ENCODE measurements around the gene RERE. TPM values are rescaled to one million over a fixed set of nuclear protein-coding genes. Genes with fewer than 3 reads are reported as not detected.

The RERE gene
- 139 and 154 TPM in 2 replicates for total RNA-seq

DNA sequence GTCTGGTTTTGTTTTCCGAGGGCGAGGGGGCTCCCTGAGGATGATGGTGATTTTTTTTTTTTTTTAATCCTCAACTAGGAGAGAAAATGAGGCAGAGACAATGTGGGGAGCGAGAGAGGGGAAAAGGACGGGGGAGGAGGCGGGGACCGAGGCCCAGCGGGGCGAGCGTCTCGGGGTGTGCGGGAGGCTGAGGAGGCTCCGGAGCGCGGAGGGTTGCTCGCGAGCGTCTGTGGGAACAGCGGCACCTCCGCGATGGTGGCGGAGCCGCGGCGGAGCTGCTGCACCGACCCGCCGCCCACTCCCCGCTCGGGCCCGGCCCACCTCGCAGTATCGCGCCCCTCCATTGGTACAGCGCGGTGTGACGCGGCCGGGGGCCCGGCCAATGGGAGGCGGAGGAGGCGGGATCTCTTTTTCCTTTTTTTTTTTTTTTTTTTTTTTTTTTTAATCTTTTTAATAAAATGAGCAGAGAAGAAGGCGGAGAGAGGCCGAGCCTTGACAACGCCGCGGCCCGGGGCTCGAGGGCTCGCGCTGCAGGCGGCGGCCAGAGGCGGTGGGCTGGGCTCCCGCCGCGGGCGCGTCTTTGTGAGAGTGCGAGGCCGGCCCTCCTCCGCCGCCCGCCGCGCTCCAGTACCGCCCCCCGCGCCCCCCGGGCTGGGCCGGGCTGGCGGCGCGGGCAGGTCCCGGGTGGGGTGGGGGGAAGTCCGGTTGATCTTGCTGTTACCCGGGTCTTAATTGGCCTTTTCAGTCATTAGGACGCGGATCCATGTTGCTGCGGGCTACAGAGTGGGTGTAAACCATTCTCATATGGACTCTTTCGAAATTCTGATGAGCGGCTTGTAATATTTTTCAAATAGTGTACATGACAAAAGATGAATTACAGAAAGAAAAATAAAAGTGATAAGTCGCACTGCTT lies at the start of gene RERE:
TSS of gene RERE (minus strand) at position 229 of the 913 bp plus-strand sequence.
- intact Hi-C loops (cut with micrococcal nuclease), result loop anchor here (2.0 to 10.0 kb wide), 3 partner anchors 57 to 115 kb away; partner anchors contain the start of gene ENO1
- peak; percentile 96 for DNase-seq (ENCODE audit: low spot score)
- Mint-ChIP-seq H3K36me3 (ENCODE audit: low read depth) (no peaks in the 10 kb centered on the region), H3K4me1 (ENCODE audit: low read depth) (peaks cover 41% of the 10 kb centered on the region), H3K27ac (peak within 1 kb of the TSS; percentile 84), H3K27me3 (ENCODE audit: low read depth) (peaks cover 11% of the 10 kb centered on the region), H3K9me3 (no peaks in the 10 kb centered on the region), H3K4me3 (ENCODE audit: low read depth) (peak within 1 kb of the TSS; percentile 86)

DNA sequence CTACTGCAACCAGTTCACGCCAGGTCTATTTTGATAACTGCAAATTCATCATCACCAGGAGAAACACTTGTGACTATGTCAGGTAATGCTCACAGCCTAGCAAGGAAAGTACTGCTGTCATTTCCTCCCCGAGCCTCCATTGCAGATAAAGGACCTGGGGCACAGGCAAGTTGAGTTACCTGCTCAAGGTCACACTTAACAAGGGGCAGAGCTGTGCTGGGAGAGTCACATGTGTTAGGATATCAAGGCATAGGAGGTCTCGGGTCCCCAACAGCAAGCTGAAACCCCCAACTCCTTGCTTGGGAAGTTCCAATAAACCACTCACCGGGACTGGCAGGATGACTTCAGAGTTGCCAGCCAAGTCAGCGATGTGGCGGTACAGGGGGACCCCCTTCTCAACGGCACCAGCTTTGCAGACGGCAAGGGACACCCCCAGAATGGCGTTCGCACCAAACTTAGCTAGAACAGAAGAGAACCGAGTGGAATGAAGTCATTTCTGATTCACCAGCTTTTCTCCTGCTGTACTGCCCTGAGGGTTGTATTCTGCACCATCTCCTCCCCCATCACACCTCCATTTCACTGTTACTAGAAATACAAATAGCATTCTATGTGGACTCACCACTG lies 49.5 kb upstream of the RERE start:
- intact Hi-C loops (cut with micrococcal nuclease), result no loop called here

DNA sequence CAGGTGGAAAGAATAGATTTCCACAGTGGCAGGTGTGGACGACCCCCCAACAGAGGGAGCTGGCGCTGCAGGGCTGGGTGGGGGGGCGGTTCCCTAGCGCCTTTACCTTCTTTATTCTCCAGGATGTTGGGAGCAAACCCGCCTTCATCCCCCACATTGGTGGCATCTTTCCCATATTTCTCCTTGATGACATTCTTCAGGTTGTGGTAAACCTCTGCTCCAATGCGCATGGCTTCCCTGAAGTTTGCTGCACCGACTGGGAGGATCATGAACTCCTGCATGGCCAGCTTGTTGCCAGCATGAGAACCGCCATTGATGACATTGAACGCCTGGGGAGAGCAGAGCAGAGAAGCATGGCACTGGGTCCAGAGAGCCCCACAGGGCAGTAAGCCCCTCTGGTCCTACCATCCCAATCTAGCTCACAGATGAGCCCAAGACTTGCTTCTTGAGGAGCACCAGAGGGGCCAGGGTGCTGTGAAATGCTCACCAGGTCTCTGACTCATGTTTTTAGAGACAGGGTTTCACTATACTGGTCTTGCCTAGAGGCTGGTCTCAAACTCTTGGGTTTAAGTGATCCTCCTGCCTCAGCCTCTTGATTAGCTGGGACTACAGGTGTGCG lies 48.8 kb upstream of the RERE start:
- intact Hi-C loops (cut with micrococcal nuclease), result no loop called here
- no peak for DNase-seq (ENCODE audit: low spot score)
- no peaks in the 10 kb centered on the region for H3K27me3 Mint-ChIP-seq (ENCODE audit: low read depth)
- peaks cover 94% of the 10 kb centered on the region for H3K36me3 Mint-ChIP-seq (ENCODE audit: low read depth)
- no peaks in the 10 kb centered on the region for H3K9me3 Mint-ChIP-seq
- no peak overlapping the region for H3K4me3 Mint-ChIP-seq (ENCODE audit: low read depth)
- H3K27ac Mint-ChIP-seq, result peak overlapping the region; percentile 76
- peaks cover 39% of the 10 kb centered on the region for H3K4me1 Mint-ChIP-seq (ENCODE audit: low read depth)

More for the DNA sequence above, 49.5 kb upstream of the RERE start:
- Mint-ChIP-seq H3K27ac (peak overlapping the region; percentile 76), H3K9me3 (no peaks in the 10 kb centered on the region), H3K36me3 (ENCODE audit: low read depth) (peaks cover 94% of the 10 kb centered on the region), H3K4me3 (ENCODE audit: low read depth) (peak overlapping the region; percentile 33), H3K4me1 (ENCODE audit: low read depth) (peaks cover 45% of the 10 kb centered on the region), H3K27me3 (ENCODE audit: low read depth) (no peaks in the 10 kb centered on the region)
- no peak for DNase-seq (ENCODE audit: low spot score)

DNA sequence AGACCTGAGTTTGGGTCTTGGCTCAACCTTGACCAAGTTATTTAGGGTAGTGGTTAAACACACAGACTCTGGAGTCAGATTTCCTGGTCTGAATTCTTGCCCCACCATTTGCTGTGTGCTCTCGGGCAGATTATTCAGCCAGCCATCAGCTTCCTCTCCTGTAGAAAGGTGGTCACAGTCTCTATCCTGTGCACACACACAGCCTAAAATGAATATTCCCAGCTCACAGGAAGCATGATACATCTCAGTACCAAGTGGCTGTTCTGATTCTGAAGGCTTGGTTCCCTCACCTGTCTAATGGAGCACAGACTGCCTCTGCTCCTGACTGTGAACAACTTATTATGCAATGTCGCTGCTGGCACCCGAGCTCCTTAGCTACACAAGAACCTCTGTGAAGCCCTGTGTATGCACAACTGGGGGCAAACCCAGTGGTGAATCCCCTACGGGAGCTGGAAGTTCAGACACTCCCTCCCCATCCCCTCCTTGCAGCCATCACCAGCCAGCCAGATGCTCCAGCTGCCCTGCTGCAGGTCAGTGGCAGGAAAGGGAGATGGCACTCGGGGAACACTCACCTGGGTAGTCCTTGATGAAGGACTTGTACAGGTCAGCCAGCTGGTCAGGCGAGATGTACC lies 47.4 kb upstream of the RERE start:
- H3K4me1 Mint-ChIP-seq (ENCODE audit: low read depth), result peaks cover 38% of the 10 kb centered on the region
- H3K27ac Mint-ChIP-seq, result no peak overlapping the region
- H3K27me3 Mint-ChIP-seq (ENCODE audit: low read depth), result no peaks in the 10 kb centered on the region
- H3K36me3 Mint-ChIP-seq (ENCODE audit: low read depth), result peaks cover 93% of the 10 kb centered on the region
- intact Hi-C loops (cut with micrococcal nuclease), result loop anchor here (5.0 kb wide), 1 partner anchor 37 kb away; no protein-coding TSS in a partner anchor
- H3K4me3 Mint-ChIP-seq (ENCODE audit: low read depth), result no peak overlapping the region
- H3K9me3 Mint-ChIP-seq, result no peaks in the 10 kb centered on the region
- DNase-seq (ENCODE audit: low spot score), result no peak

DNA sequence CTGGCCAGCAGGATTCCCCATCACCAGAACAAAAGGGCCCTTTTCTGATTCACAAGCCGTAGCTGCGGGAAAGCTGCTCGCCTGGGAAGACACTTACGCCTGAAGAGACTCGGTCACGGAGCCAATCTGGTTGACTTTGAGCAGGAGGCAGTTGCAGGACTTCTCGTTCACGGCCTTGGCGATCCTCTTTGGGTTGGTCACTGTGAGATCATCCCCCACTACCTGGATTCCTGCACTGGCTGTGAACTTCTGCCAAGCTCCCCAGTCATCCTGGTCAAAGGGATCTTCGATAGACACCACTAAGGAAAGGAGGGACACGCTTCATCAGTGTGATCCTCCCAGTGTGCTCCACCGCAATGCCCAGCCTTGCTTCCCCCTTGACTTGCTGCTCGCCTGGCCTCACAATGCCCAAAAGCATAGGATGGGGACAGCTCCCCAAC lies 46.4 kb upstream of the RERE start:
- intact Hi-C loops (cut with micrococcal nuclease), result loop anchor here (5.0 kb wide), 1 partner anchor 38 kb away; no protein-coding TSS in a partner anchor
- Mint-ChIP-seq H3K27ac (no peak overlapping the region), H3K36me3 (ENCODE audit: low read depth) (peaks cover 93% of the 10 kb centered on the region), H3K27me3 (ENCODE audit: low read depth) (no peaks in the 10 kb centered on the region), H3K4me3 (ENCODE audit: low read depth) (no peak overlapping the region), H3K9me3 (no peaks in the 10 kb centered on the region), H3K4me1 (ENCODE audit: low read depth) (peaks cover 38% of the 10 kb centered on the region)
- DNase-seq (ENCODE audit: low spot score), result no peak

DNA sequence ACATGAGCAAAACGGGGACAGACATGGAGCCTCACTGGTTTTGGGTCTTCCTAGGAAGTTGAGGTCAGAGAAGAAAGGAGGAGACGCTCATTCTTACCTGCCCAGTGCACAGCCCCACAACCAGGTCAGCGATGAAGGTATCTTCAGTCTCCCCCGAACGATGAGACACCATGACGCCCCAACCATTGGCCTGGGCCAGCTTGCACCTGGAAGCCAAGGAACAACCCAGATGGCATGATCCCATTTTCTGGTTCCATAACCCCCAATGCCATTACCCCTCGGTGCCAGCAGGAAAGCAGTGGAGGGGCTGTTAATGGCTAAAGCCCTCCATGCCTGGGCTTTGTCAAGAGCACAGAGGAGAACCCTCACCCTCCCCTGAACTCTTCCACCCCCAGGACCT lies 45.7 kb upstream of the RERE start:
- H3K27me3 Mint-ChIP-seq (ENCODE audit: low read depth), result no peaks in the 10 kb centered on the region
- H3K36me3 Mint-ChIP-seq (ENCODE audit: low read depth), result peaks cover 97% of the 10 kb centered on the region
- H3K4me3 Mint-ChIP-seq (ENCODE audit: low read depth), result no peak overlapping the region
- intact Hi-C loops (cut with micrococcal nuclease), result loop anchor here (5.0 kb wide), 1 partner anchor 39 kb away; no protein-coding TSS in a partner anchor
- peaks cover 45% of the 10 kb centered on the region for H3K4me1 Mint-ChIP-seq (ENCODE audit: low read depth)
- no peak for DNase-seq (ENCODE audit: low spot score)
- H3K9me3 Mint-ChIP-seq, result no peaks in the 10 kb centered on the region
- H3K27ac Mint-ChIP-seq, result no peak overlapping the region

DNA sequence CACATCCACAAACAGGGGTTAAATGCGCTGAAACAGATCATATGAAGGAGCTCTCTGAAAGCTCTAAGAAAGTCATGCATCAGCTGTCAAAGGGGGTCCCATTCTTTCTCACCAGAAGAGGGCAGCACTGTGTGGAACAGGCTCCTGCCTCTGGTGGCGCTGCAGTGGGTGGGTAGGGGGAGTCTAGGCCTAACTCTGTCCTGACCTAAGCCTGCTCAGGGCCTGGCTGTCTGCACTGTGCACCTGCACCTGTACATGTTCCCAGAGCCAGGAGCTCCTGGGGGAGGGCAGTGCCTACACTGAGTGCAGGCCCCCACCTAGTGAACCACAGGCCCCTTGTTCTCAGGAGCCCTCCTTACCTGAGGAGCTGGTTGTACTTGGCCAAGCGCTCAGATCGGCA lies 45.1 kb upstream of the RERE start:
- Mint-ChIP-seq H3K36me3 (ENCODE audit: low read depth) (peaks cover 96% of the 10 kb centered on the region), H3K9me3 (no peaks in the 10 kb centered on the region), H3K4me3 (ENCODE audit: low read depth) (no peak overlapping the region), H3K4me1 (ENCODE audit: low read depth) (peaks cover 44% of the 10 kb centered on the region), H3K27ac (peak overlapping the region; percentile 9), H3K27me3 (ENCODE audit: low read depth) (no peaks in the 10 kb centered on the region)
- intact Hi-C loops (cut with micrococcal nuclease), result loop anchor here (5.0 kb wide), 1 partner anchor 40 kb away; no protein-coding TSS in a partner anchor
- no peak for DNase-seq (ENCODE audit: low spot score)

DNA sequence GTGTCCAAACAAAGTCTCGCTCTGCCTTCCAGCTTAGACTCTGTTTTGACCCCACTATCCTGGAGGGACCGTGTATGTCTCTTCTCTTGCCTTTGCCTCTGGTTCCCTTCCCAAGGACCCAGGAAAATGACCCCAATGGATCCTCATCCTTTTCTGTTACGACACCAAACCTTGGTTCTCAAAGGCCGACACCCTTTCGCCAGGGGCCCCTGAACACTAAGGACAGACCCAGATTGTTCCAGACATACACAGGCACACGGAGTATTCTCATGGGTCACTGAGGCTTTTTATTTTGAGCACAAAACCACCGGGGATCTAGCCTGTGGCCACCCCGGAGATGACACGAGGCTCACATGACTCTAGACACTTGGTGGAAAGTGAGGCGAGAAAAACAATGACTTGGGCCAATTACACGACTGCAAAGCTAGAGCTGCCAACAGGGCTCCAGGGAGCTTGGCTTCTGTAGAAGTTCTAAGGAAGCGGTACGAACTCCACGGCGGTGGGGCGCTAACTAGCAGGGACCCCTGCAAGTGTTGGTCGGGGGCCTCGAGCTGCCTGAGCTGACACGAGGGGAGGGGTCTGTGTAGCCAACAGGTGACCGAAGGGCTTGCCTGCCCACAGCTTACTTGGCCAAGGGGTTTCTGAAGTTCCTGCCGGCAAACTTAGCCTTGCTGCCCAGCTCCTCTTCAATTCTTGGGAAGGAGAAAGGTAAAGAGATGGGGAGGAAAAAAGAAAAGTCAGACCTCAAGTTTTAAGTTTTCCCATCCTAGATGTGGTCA lies 43.5 kb upstream of the RERE start:
- peak overlapping the region; percentile 42 for H3K27ac Mint-ChIP-seq
- H3K9me3 Mint-ChIP-seq, result no peaks in the 10 kb centered on the region
- H3K36me3 Mint-ChIP-seq (ENCODE audit: low read depth), result peaks cover 95% of the 10 kb centered on the region
- H3K4me3 Mint-ChIP-seq (ENCODE audit: low read depth), result no peak overlapping the region
- no peak for DNase-seq (ENCODE audit: low spot score)
- H3K4me1 Mint-ChIP-seq (ENCODE audit: low read depth), result peaks cover 37% of the 10 kb centered on the region
- H3K27me3 Mint-ChIP-seq (ENCODE audit: low read depth), result no peaks in the 10 kb centered on the region
- intact Hi-C loops (cut with micrococcal nuclease), result loop anchor here (5.0 kb wide), 1 partner anchor 41 kb away; no protein-coding TSS in a partner anchor

DNA sequence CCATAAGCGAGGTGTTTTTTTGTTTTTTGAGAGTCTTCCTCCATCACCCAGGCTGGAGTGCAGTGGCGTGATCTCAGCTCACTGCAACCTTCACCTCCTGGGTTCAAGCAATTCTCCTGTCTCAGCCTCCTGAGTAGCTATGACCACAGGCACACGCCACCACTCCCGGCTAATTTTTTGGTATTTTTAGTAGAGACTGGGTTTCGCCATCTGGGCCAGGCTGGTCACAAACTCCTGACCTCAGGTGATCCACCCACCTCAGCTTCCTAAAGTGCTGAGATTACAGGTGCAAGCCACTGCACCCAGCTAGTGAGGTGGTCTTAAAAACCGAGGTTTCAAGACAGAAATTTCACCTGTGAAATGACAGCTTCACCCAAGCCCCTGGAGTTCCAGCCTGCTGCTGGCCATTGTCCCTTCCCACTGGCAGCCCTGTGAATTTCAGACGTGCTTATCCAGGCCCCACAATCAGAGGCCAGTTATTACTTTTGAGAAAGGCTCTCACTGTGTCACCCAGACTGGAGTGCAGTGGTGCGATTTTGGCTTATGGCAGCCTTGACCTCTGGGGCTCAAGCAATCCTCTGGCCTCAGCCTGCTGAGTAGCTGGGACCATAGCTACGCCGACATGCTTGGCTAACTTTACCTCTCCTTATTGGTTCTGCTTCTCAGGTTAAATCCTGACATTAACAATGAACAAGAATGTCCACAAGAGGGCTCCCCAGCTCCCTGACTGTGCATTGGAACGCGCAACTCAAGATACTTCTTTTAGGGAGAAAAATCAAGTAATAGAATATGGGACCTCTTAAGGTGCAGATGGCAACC lies 41.7 kb upstream of the RERE start:
- Mint-ChIP-seq H3K36me3 (ENCODE audit: low read depth) (peaks cover 78% of the 10 kb centered on the region), H3K27me3 (ENCODE audit: low read depth) (no peaks in the 10 kb centered on the region), H3K9me3 (no peaks in the 10 kb centered on the region), H3K27ac (peak overlapping the region; percentile 54), H3K4me3 (ENCODE audit: low read depth) (no peak overlapping the region), H3K4me1 (ENCODE audit: low read depth) (peaks cover 37% of the 10 kb centered on the region)
- intact Hi-C loops (cut with micrococcal nuclease), result loop anchor here (2.0 kb wide), 1 partner anchor 16 kb away; no protein-coding TSS in a partner anchor
- DNase-seq (ENCODE audit: low spot score), result peak; percentile 29

DNA sequence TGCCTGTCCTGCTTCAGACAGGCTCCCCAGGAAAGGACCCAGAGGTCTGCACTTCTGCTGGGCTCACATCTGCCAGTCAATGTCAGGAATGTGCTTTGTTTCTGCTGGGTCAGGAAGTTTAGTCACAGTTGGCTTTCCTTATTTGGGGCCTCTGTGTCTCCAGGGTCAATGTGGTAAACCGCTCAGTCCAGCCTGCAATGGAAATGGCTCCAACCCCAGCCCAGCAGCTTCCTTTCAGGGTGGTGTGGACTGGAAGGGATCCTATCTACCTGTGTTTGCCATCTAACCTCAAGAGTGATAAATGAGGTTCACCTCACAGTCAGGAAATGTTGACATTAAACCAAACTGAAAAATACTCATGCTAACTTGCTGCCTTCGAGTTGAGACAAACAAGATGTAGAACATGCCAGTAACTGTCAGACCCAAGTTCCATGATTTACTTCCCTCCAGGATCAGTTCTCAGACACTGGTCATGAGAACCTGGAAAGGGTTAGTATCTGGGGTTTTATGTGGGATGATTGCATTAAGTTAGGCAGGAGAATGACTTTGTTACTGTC lies 40.8 kb upstream of the RERE start:
- H3K36me3 Mint-ChIP-seq (ENCODE audit: low read depth), result peaks cover 69% of the 10 kb centered on the region
- no peaks in the 10 kb centered on the region for H3K9me3 Mint-ChIP-seq
- peaks cover 33% of the 10 kb centered on the region for H3K4me1 Mint-ChIP-seq (ENCODE audit: low read depth)
- H3K27ac Mint-ChIP-seq, result peak overlapping the region; percentile 52
- H3K4me3 Mint-ChIP-seq (ENCODE audit: low read depth), result no peak overlapping the region
- no peaks in the 10 kb centered on the region for H3K27me3 Mint-ChIP-seq (ENCODE audit: low read depth)
- no peak for DNase-seq (ENCODE audit: low spot score)
- intact Hi-C loops (cut with micrococcal nuclease), result loop anchor here (2.0 kb wide), 1 partner anchor 17 kb away; no protein-coding TSS in a partner anchor

All from activated T-helper 2 cell treated with anti-CD3 and anti-CD28 coated beads, Interferon-gamma antibody, Interleukin-2, Interleukin-4, amounts not matched to agents 10 μg/mL and 5 μg/mL and 100 μg/mL, durations not matched to agents 14 hours and 24 hours and 36 hours (primary cell).